H1 (cell line): ENCODE results near the gene LRRC63. TPM values are rescaled to one million over a fixed set of nuclear protein-coding genes. Genes with fewer than 3 reads are reported as not detected.

ENCODE experiments used
- BACH1 ChIP-seq: IDR thresholded peaks from 2 replicates; pipeline ENCODE4 v1.6.1; 2012; ENCODE audit warnings: low read length, improper control_type of control experiment
- KDM5A ChIP-seq: fragments of 200-600 bp; IDR thresholded peaks from 2 replicates; pipeline ENCODE4 v1.7.1; 2012; ENCODE audit warnings: mild to moderate bottlenecking, low read length, inconsistent platforms, mixed read lengths
- polyA plus RNA-seq, 7 experiments: library from polyadenylated mRNA; depleted of rRNA in 3 of 7; stranded (reverse) in 5 of 7; unstranded in 2 of 7; fragments of >200 nt in 5 of 7; fragments of 200-250 nt in 2 of 7; gene quantifications; 1 replicate in 5 of 7; 2 replicates in 1 of 7; 4 replicates in 1 of 7; pipeline versions ENCODE4 v1.2.1 to v1.2.3, GENCODE V29; 2011 to 2013; ENCODE audit warnings: missing spikeins in 2 of 7, mixed read lengths in 2 of 7
- total RNA-seq: library from RNA; stranded (reverse); fragmentation: NEBNext Ultra II Directional; extraction: Animal tissue kit (Norgen Biotek cat#: 25700); gene quantifications from 2 replicates; pipeline ENCODE4 v1.2.1, GENCODE V29; 2021
- TF ChIP-seq, protein P1 (sequence below): fragments of 300-600 bp; sonication (generic); IDR thresholded peaks from 2 replicates; pipeline ENCODE4 v1.7.1; 2012; ENCODE audit warnings: low read length, moderate library complexity, mild to moderate bottlenecking, inconsistent platforms; ENCODE audit not compliant: insufficient replicate concordance

LRRC63 gene
- total and polyA plus RNA-seq, 2 of the 8 experiments (the other 6 are each of a cell fraction or from before 2014, with no cell fraction given) = not detected

DNA sequence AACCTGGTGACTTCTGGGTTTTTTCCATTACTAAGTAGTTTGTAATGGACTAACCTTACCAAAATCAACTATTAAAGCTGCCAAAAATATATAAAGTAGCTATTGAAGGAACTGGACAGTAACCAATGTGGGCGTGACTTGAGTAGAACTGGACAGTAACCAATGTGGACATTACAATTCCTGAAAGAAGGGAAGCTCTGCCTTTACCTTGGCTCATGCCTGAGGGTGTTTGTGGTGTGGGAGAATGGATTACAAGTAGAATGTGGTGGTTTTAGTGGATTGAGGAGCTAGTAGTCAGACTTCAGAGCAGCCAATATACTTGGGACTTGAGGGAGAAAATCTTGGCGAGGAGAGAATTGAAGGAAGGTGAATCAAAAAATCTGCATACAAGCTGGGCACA, 17.5 kb downstream of the LRRC63 start (continued):
- TF ChIP-seq, protein P1, sequence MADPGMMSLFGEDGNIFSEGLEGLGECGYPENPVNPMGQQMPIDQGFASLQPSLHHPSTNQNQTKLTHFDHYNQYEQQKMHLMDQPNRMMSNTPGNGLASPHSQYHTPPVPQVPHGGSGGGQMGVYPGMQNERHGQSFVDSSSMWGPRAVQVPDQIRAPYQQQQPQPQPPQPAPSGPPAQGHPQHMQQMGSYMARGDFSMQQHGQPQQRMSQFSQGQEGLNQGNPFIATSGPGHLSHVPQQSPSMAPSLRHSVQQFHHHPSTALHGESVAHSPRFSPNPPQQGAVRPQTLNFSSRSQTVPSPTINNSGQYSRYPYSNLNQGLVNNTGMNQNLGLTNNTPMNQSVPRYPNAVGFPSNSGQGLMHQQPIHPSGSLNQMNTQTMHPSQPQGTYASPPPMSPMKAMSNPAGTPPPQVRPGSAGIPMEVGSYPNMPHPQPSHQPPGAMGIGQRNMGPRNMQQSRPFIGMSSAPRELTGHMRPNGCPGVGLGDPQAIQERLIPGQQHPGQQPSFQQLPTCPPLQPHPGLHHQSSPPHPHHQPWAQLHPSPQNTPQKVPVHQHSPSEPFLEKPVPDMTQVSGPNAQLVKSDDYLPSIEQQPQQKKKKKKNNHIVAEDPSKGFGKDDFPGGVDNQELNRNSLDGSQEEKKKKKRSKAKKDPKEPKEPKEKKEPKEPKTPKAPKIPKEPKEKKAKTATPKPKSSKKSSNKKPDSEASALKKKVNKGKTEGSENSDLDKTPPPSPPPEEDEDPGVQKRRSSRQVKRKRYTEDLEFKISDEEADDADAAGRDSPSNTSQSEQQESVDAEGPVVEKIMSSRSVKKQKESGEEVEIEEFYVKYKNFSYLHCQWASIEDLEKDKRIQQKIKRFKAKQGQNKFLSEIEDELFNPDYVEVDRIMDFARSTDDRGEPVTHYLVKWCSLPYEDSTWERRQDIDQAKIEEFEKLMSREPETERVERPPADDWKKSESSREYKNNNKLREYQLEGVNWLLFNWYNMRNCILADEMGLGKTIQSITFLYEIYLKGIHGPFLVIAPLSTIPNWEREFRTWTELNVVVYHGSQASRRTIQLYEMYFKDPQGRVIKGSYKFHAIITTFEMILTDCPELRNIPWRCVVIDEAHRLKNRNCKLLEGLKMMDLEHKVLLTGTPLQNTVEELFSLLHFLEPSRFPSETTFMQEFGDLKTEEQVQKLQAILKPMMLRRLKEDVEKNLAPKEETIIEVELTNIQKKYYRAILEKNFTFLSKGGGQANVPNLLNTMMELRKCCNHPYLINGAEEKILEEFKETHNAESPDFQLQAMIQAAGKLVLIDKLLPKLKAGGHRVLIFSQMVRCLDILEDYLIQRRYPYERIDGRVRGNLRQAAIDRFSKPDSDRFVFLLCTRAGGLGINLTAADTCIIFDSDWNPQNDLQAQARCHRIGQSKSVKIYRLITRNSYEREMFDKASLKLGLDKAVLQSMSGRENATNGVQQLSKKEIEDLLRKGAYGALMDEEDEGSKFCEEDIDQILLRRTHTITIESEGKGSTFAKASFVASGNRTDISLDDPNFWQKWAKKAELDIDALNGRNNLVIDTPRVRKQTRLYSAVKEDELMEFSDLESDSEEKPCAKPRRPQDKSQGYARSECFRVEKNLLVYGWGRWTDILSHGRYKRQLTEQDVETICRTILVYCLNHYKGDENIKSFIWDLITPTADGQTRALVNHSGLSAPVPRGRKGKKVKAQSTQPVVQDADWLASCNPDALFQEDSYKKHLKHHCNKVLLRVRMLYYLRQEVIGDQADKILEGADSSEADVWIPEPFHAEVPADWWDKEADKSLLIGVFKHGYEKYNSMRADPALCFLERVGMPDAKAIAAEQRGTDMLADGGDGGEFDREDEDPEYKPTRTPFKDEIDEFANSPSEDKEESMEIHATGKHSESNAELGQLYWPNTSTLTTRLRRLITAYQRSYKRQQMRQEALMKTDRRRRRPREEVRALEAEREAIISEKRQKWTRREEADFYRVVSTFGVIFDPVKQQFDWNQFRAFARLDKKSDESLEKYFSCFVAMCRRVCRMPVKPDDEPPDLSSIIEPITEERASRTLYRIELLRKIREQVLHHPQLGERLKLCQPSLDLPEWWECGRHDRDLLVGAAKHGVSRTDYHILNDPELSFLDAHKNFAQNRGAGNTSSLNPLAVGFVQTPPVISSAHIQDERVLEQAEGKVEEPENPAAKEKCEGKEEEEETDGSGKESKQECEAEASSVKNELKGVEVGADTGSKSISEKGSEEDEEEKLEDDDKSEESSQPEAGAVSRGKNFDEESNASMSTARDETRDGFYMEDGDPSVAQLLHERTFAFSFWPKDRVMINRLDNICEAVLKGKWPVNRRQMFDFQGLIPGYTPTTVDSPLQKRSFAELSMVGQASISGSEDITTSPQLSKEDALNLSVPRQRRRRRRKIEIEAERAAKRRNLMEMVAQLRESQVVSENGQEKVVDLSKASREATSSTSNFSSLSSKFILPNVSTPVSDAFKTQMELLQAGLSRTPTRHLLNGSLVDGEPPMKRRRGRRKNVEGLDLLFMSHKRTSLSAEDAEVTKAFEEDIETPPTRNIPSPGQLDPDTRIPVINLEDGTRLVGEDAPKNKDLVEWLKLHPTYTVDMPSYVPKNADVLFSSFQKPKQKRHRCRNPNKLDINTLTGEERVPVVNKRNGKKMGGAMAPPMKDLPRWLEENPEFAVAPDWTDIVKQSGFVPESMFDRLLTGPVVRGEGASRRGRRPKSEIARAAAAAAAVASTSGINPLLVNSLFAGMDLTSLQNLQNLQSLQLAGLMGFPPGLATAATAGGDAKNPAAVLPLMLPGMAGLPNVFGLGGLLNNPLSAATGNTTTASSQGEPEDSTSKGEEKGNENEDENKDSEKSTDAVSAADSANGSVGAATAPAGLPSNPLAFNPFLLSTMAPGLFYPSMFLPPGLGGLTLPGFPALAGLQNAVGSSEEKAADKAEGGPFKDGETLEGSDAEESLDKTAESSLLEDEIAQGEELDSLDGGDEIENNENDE = no peak
- no peak for TF ChIP-seq KDM5A
- TF ChIP-seq BACH1 = no peak
